NCI-H510A (cell line): ENCODE results near the gene FH.

Experiments used
- DNase-seq: peaks from one replicate; lab custom pipeline; 2025; lab: John Stamatoyannopoulos, UW

The FH gene

DNA sequence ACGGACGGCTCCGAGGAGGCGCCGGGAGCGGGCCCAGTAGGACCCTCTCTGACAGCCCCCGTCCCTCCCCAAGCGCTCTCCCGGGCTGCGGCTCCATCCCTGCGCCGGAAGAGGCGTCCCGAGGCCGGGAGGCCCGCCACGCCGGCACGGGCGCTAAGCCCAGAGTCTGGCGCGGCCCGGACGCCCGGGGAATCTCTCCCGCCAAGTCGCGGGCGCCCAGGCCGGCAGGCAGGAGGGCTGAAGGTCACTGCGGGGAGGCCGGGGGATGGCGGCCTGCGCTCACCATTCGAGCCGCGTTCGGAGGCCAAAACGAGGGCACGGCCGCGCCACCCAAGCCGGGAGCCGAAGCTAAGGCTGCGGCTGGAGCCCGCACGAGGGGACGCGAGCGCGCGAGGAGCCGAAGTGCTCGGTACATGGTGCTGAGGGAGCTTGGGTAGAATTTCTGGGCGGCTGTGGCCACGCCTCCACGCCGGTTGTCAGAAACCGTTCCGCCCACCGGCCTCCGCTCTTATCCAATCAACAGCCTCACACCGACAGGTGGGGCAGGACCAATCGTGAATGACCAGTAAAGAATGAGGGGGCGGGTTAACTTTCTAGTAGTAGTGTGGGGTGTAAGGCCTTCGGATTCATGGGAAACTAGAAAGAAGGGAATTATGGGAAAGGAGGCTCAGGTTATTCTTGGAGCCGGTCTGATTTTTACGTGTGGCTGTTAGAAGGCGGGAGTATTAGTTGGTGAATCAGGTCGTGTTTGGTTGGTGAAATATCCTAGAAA, at the start of gene FH:
Gene FH (minus strand): TSS at position 448 of the 772 bp plus-strand sequence. CDS start 33 bp downstream, at position 415.
- peak; percentile 91 for DNase-seq

DNA sequence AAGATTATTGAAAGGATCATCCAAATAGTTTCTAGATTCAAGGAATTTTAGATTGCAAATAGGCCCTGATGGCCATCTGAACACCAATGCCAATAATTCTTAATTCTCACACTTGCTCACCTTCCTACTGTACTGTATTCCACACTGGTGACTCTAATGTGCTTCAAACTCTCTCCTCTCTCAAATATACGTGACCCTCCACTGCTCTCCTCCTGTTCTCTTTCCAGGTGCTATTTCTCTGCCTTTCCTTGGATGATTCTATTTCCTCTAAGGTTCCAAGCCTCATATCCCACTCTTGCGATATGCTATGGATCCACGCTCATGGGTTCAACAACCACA, 41.3 kb upstream of the FH start:
- no peak for DNase-seq

DNA sequence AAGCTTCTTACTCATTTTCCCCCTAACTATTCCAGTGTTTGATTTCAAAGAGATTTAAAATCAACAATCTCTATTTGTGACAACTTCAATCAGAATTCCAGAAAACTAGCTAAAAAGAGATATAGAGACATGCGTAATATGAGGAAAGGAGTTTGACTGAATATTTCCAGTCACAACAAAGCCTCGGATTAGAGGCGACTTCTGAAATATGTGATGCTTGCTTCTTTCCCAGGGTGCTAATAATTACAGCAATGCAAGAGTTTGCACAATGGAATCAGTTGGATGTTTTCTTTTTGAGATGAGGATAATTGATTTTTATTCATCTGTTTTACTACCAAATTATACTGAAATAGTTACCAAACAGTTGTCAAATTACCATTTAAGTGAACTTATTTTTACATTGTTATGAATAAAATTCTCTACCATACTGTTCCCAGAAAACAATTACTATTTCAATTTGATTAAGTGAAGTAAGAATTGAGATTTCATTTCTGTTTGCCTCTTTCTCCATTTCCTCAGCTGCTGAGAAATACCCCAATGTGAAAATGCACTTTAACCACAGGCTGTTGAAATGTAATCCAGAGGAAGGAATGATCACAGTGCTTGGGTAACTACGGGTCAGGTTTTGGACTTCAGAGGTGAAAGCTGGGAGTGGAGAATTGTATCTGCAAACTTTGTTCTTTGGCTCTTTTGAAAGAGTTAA, 40.7 kb upstream of the FH start:
- DNase-seq: no peak

DNA sequence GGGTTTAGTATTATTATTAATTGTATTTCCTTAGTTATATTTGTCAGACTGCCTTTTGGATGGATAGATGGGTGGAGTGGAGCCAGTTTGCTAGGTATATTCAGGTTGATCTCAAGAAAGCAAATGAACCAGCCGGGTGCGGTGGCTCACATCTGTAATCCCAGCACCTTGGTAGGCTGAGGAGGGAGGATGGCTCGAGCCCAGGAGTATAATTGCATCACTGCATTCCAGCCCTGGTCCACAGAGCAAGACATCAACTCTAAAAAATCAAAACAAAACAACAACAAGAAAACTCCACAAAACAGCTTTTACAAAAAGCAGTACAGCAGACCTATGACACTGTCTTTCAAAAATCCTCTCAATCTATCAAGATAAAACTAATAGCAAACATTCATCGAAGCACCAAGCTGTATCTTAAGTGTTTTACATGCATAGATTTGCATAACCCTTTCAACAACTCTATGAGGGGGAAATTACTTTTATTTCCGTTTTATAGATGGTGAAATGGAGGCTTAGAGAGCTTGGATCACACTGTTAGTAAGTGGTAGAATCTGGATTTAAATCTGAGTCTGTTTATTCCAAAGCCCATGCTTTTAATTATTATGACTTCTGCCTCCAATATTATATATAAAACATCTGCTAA, 38.1 kb upstream of the FH start:
- DNase-seq: no peak

DNA sequence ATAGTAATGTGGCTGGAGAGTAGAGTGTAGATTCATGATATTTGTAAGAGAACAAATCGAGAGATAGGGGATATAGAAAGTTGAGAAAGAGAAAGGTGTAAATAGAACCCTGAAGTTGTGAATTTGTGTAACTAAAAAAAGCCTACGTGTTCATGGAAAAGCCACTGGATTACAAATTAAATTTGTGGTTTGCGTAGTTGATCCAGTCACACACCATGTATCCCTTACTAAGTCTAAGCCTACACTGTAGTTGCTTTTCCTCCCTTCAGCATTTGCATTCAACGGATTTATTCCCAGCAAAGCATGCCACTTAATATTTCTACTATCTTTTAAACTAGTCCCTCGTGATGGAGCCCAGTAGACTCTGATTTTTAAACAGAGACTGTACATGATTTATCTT, 37.5 kb upstream of the FH start:
- DNase-seq: no peak

DNA sequence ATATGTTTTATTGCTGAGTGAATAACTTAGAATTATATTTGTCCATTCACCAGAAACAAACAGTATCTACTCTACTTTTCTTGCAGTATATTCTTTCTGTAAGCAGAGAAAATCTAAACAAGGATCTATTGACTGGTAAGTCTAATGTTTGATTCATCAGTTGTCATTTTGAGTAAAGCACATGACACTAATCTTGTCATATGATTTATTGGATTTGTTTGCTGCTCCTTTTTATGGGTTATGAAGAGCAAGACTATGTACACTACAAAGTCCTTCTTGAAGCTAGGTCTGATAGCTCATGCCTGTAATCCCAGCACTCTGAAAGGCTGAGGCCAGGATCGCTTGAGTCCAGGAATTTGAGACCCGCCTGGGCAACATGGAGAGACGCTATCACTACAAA, 36.0 kb upstream of the FH start:
- DNase-seq: no peak

DNA sequence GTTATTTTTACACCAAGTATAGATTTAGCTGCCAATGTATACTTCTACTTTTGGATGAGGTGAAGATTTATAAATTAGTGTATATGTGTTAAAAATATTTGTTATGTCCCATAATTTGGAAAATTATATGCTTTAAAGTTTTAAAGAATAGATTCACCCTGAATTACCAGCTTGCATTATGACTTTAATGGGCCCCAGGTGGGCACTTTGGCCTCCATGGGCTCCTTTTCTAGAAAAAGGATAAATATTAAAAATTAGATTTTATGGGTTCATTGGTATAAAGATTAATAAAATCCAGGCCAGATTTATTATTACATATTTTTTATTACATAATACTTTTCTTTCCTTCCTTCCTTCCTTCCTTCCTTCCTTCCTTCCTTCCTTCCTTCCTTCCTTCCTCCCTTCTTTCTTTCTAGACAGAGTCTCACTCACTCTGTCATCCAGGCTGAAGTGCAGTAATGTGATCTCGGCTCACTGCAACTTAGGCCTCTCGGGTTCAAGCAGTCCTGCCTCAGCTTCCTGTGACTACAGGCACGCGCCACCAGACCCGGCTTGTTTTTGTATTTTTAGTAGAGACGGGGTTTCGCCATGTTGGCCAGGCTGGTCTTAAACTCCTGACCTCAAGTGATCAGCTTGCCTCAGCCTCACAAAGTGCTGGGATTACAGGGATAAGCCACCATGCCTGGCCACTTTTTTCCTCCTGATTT, 34.5 kb upstream of the FH start:
- DNase-seq: no peak

DNA sequence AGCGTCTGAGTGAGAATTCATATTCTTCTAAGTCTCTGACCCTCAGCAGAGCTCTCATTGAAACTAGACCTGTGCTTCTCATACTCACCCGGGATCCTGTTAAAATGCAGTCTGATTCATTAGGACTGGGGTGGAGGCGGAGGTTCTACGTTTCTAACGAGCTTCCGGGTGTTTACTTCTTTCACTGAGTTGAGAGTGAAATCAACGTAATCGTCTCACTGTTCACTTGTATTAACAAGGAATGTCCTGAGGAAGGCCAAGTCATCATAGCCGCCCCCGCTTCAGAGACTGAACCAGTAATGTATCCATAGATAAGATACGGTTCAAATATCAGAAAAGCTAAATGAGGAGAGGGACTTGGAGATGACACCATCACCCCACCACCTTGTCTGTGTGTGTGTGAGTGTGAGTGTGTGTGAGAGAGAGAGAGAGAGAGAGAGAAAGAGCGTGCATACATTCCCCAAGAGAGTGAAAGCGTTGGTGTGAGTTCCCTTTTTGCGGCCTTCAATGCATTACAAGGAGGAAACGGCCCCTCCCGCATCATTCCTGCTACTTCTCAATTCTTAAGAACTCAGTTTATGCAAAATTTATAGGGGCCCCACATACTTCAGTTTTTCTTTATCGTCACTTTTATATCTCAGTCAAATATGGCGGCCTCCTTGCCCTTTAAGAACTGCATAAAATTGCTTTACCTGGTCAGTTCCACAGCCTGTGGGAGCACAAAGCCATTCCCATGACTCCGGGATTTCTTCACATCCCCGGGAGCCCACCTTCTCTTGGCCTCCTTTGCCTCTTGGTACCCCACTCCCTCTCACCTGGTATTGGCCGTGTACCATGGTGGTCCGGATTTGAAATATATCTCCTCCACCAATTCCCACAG, 32.4 kb upstream of the FH start:
- DNase-seq: no peak

DNA sequence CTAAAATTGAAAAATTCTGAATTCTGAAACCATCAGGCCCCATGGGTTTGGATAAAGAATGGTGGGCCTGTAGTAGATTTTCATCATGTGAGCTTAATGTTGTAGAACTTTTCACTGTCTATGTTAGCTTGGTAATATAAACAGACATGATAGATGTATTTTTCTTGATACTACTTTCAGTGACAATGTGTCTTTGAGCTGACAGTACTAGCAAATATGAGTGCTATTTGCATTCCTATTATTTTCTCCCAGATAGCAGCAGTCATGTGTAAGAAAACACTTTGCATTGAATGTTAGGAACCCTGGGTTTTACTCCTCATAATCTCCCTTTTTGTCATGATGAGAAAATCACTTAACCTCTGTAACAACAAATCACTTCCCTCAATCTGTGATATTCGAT, 30.8 kb upstream of the FH start:
- DNase-seq: no peak

DNA sequence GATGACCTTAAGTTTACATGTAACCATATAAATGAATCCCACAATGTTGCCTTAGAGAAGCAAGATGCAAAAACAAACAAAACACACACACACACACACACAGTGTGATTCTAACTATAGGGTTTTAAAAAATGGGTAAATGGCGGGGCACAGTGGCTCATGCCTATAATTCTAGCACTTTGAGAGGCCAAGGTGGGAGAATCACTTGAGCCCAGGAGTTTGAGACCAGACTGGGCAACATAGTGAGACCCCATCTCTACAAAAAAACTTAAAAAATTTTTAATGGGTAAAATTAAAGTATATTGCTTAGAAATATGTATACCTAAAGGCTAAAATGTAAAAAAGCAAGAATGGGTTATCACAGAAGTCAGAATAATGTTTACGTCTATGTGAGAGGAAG, 28.5 kb upstream of the FH start:
- no peak for DNase-seq

DNA sequence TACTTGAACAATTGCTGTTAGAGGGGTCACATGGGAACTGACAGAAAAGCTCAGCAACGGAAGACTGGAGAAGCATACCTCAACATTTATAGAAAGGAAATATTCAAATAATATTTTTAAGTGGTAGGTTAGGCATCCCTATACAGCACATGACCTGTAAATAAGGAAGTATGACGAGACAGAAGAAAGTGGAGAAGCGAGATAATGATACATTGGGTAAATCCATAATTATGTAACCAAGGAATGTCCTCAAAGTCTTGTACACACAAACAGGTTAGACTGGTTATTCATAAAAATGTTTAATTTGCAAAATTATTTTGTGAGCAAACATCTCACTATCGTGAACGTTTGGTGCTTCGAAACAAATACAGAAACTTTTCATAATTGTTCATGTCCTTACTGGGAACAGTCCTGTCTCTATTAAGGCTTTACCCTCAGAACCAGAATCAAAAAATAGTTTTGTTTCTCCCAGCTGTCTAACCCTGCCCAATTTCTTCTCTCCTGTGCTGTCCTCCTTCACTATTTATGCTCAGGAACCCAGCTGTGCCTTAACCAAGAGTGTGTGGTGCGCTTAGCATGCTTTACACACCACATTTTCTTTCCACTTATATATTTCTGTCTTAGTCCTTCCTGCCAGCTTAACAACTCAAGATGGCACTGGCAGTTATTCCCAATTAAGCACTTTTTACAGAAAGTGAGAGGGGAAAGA, 22.8 kb upstream of the FH start:
- no peak for DNase-seq

DNA sequence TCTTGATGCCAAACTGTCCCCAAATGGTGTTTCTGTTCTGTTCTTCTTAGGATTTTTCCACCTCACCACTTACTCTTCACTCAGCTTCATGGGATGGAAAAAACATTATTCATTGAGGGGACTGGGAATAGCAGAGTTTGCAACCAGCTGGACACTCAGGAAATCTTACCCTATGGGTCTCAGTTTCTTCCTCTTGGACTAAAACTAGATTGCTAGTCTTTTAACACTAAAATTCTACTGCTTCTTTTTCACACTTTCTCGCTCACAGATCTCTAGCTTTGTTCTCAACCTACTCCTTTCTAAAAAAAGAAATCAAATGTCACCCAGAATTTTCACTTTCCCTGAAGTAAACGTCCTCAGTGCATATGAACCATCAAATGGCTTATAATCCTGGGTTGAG, 17.4 kb upstream of the FH start:
- no peak for DNase-seq

DNA sequence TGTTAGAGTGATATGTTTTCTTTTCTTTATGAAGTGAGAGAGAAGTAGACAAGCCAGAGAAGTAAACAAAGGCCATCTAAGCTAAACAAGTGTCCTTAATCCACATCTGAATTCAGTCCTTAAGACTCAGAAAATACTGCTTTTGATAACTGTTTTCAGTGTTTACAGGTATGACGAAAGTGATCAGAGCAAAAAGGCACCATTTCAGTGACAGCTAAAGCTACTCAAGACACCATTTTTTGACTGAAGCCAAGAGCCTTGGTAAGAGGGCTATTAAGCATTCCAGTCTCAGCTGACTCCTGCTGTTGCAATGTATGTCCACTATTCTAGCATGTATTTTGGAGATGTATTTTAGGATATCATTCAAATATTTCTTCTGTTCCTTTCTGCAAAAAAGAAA, 16.7 kb upstream of the FH start:
- DNase-seq: no peak

DNA sequence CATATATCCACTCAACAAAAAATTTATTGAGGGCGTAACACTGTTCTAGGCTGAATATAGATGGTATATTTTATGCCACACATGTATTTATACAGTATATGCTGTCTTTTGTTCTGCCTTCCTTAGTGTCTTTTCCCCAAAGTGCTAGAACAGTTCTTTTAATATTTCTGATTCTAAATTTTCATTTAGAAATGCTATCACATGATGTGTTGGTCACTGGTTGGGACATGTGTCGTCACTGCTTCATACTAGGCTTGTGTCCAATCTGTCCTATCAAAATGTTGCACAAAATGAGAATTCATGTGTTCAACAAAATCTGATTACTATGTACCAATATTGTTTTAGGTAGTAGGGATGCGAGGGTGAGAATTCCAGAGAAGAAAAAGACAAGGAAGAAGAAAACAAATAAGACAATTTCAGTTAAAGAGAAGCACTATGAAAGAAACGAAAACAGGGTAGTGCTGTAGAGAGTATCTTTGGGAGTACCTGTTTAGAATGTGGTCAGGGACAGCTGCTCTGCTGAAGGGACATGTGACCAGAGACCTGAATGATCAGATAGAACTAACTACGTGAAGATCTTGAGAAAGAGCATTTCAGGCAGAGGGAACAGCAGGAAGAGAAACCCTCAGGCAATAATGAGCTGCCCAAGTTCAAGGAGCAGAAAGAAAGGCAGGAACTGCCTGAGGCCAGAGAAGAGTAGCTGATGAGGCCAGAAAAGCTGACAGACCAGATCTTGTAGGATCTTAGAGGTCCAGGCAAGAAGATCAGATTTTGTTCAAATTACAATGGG, 14.0 kb upstream of the FH start:
- no peak for DNase-seq

DNA sequence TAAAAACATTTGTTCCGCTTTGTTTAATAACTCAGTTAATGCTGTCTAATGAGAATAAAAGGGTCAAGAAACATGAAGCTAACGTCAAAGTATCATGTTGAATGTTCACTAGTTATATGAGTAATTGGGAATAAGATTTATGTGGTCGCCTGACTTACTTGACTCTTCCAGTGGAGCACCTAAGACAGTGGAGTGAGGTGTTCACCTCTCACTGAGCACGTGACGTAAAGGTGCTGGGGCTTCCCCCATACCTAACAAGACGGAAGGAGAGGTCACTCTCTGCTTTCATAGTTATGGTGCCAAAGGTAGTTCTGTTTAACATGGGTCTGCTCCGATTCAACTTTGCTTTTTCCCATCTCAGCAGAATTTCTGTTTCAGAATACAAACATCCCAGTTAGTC, 13.3 kb upstream of the FH start:
- DNase-seq: no peak

DNA sequence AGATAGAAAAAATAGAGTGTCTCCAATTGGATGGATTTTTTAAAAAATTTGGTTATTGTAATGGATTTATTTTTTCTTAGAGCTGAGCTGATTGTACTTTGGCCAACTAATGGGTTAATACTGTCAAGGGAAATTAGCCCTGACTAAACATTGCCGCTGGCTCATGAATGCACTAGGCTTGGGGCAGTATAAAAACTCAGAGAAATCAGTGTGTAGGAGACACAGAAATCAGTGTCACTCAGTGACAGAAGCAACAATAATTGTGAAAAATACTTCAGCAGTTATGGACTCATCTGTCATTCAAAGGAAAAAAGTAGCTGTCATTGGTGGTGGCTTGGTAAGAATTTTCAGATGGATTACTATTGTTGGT, 12.6 kb upstream of the FH start, which contains the start of gene KMO:
Gene KMO (plus strand): TSS at position 217 of the 370 bp plus-strand sequence. CDS start 67 bp downstream, at position 284.
- no peak for DNase-seq

DNA sequence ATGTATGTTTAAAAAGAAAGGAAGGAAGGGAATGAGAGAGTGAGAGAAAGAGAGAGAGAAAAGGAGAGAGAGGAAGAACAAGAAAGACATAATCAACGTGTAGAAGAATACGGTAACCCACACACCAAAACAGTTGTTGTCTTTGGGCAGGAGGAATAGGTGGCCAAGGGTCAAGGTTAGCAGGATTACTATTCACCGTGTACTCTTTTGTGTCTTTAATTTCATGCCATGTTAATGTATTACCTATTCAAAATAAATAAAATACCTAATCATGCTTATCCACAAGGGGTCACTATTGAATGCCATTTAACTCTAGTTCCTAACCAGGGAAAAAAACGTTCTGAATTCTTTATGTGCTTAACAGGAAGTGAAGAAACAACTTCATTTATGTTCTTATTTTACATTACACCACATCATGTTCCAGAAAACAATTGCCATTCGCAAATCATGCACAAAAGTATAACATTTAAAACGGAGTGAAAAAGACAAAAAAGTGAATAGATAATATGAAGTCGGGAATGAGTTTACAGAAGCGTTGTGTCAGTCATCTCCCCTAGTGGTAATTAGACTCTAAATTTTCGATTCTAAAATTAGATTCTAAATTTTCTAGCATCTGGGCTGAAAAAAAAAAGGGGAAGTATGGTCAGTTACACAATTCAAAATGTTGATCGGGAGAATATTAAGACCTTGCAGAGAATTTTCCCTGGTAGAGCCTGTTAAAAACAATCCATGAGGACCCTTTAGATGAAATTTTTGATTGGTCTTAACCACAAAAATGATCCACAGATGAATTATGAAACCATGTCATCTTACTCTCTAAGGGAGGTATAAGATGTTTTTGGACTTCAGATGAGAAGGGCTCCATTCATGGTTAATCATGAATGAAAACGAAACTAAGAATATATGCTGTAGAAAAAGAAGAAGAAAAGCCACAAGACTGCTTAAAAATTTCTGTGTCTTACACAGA, 11.9 kb upstream of the FH start:
- DNase-seq: peak; percentile 20

DNA sequence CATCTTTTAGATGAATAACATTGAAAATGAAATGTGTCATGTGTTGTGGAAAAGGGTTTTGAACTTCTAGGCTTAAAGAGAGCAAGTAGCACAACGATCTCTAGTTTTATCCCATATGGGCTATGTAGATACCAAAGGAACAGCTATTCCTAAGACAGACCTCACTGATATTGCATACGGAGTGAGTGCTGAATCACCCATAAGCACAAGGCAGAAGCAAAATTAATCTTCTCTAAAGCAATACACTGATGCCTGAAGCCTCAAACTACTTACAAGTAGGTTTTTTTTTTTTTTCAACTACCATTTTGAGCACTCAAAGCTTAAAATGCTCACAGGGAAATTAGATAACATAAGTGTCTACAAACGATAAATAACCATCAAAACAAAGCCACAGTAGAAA, 7.6 kb upstream of the FH start:
- DNase-seq: no peak

DNA sequence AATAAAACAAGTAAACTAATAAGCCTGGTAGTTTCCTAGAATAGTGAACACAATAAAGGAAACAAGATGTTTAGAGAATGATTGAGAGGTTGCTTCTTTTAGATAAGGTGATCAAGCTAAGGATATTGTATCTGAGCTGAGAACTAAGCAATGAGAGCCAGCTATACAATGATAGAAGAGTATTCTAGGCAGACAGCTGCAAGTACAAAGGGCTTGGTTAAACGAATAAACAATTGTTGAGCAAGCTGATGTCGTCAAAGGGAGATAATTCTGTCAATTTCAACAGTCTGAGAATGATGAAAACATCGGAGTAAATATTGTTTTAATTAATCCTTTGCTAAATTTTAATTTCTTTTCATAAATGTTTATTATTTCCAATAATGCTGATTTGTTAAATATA, 5.5 kb upstream of the FH start:
- no peak for DNase-seq
